ENCODE data around the gene RET. TPM values are rescaled to one million over a fixed set of nuclear protein-coding genes. Genes with fewer than 3 reads are reported as not detected.

RET gene
- total RNA-seq, 1 experiment from 2014 or later: 0.17 TPM

- DNase-seq (ENCODE audit: low read depth): no peak
Observed at GRCh38 chr10:43044448-43044921, 32.4 kb upstream of the RET start.

- no peak for DNase-seq (ENCODE audit: low read depth)
Observed at GRCh38 chr10:43044961-43045621, 31.8 kb upstream of the RET start.

DNA sequence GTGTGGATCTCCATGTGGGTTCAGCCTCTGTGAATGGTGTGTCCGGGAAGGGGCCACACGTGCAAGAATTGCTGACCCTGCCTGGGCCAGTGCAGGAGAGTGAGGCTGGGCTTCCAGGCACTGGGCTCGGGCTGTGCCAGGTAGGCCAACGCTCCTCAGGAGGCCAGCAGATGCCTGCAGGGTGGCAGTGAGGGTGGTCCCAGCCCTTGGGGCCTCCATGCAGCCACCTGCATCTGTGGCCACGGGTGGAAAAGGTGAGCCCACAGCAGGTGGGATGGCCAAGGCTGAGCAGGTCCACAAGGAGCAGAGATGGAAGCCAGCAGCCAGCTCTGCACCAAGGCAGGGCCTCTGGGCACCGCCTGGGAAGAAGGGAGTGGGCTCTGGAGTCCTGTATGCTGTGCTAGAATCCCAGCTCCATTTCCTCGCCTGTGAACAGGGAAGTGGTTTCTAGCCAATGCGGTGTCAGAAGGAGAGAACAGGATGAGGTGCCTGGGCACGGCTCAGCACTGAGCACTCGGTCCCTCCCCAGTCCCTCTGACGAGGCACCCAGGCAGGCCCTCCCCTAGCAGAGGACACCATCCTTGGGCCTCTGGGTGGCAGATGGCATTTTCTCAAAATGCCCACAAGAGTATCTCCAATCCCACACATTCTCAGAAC lies 31.1 kb upstream of the RET start:
- no peak for DNase-seq (ENCODE audit: low read depth)

- DNase-seq (ENCODE audit: low read depth): no peak
Observed at GRCh38 chr10:43046288-43046991, 30.4 kb upstream of the RET start.

DNA sequence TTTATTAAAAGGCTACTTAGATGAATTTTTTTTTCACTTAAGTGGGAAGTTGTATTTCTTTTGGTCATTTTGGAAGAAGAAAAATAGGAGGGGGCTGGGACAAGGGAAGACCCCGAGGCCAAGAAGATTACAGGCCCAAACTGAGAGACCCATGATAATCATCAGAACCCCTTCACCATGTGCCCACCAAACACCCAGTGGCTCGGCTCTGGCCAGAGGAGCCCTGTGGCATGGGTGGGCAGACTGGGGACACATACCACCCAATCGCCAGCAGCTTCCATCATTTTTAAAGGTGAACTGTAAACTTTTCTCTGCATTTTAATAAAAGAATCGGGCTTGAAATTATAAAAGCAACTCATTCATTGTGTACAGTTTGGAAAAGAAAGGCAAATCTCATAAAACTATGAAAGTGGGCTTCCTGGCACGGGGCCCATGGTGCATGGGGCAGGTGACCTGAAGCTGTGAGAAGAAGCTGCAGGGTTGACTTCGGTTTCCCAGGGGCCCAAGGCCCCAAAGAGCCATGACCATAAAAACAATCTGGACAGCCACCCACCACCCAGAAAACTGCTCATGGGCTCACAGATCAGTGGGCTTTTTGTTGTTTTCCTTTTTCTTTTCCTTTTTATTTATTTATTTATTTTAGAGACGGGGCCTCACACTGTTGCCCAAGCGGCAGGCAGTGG lies 29.4 kb upstream of the RET start:
- no peak for DNase-seq (ENCODE audit: low read depth)

DNA sequence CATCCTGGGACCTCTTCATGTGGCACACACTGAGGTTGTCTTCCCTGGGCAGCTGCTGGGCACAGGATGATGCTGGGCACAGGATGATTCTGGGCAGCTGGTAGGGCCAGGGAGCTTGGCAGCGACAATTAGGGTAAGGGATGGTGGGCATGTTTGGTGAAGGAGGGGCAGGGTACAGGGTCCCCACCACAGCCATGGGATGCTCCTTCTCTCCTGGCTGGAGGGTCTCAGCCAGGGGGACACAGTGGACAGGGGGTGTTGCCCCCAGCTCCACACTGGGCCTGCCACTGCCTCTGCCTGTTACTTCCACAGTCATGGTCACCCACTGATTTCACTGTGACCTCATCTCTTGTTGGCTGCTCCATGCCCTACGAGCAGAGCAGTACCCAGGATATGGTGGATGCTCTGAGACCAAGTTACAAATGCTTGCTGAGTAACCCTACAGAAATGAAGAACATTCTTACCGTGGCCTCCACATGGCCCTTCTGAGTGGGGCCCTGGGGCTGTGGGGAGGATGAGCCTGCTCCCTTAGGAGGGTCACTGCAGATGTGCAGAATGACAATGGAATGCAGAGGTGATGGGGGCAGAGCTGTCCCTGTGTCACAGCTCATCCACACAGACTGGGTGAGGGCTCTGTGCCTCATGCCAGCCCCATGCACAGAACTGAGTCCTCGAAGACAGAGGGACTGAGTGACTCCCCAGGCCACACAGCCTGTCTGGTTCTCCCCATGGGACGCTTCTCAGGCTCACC lies 28.4 kb upstream of the RET start:
- no peak for DNase-seq (ENCODE audit: low read depth)

DNA sequence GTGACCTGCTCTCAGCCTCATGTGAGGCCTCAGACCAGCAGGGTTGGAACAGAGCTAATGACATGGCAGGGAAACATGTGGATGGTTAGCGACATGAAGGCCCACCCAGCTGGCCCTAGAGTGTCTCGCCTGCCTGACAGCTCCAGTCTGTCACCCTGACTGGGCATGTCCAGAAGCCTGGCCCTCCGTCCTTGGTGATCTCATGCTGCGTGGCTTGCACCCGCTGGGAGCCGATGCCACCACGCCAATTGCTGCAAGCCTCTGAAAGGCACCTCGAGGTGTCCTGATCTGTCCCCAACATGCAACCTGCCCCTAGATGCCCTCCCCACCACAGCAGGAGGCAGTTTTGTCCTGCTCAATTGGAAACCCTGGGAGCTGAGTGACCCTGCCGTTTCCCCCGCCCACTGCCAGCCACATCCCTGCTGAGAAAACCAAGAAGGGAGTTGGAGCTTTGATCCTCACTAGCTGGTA lies 27.8 kb upstream of the RET start:
- DNase-seq (ENCODE audit: low read depth): no peak

DNA sequence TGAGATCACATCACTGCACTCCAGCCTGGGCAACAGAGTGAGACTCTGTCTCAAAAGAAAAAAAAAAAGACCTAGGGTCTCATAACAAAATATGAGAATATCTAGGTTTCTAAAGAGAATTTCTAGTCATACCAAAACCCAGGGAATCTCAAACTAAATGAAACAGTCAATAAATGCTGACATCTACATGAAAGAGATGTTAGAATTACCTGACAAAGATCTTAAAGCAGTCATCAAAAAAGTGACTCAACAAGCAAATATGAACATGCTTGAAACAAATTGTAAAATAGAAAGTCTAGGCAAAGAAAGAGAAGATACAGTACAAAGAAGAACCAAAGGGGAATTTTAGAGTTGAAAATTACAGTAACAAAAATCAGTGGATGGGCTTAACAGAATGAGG lies 26.9 kb upstream of the RET start:
- no peak for DNase-seq (ENCODE audit: low read depth)

DNA sequence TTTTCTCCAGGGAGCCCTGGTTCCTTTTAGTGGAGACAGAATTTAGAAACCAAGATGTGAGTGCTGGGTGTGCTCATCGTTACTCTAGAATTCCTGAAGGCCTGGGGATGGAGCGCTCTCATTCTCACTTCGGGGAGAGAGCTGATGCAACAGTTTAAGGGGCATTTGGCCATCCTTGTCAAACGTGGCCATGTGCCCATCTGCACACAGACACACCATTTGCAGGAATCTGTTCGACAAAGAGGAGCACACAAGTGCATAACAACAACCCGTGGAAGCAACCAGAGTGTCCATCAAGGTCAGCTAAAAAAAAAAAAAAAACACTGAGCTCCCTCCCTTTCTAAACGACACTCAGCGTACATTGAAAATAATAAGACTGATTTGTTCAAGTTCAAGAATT lies 23.0 kb upstream of the RET start:
- DNase-seq (ENCODE audit: low read depth): no peak

GRCh38 chr10:43054593-43054992 lies 22.3 kb upstream of the RET start:
- no peak for DNase-seq (ENCODE audit: low read depth)

GRCh38 chr10:43055217-43055616 lies 21.7 kb upstream of the RET start:
- no peak for DNase-seq (ENCODE audit: low read depth)

- DNase-seq (ENCODE audit: low read depth): no peak
Observed at GRCh38 chr10:43055991-43056567, 20.8 kb upstream of the RET start.

DNA sequence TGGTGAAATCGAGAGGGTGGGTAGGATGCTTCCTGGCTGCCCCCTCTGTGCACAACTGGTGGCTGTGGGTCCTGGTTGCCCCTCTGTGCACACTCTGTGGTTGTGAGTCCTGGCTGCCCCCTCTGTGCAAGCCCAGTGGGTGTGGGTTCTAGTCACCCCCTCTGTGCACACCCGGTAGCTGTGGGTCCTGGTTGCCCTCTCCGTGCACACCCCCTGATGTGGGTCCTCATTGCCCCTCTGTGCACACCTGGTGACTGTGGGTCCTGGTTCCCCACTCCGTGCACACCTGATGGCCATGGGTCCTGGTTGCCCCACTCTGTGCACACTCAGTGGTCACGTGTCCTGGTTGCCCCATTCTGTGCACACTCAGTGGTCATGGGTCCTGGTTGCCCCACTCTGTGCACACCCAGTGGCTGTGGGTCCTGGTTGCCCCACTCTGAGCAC lies 20.3 kb upstream of the RET start:
- no peak for DNase-seq (ENCODE audit: low read depth)

DNA sequence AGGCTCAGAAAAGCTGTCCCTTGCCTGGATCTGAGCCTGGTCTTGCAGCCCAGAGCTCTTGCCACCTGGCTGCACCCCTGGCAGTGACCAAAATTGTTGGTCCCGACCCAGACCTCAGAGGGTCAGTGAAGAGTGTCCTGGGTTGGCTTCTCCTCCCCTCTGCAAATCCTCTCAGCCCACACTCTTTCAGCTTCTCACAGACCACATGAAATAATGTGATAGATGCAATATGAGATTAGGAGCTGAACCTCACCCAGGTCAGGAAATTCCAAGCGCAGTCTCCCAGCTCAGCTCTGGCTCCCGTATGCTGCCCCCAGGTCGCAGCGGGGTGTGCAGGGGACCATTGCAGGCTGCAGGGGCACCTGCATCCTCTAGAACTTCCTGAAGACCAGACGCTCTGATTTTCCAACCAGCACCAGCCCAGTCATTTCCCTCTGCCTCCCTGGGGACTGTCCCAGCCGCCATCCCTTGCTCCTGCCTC lies 19.6 kb upstream of the RET start:
- no peak for DNase-seq (ENCODE audit: low read depth)

GRCh38 chr10:43057831-43058340 lies 19.0 kb upstream of the RET start:
- DNase-seq (ENCODE audit: low read depth): no peak

GRCh38 chr10:43058716-43059335 lies 18.0 kb upstream of the RET start:
- no peak for DNase-seq (ENCODE audit: low read depth)

DNA sequence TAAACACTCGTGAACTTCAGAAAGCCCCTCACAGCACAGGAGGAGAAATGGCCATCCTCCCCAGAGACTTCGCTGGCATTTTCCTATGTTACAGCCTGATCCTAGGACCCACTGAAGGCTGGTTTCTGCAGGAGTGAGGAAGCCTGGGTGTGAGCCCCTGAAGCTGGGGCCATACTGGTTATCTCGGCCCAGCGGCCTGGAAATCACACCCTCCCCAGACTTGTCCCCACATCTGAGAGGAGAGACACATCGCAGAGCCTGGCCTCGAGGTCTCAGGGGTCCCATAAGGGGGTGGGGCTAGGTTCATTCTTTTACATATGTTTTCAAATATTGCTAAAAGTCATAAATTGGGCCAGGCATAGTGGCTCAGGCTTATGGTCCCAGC lies 17.5 kb upstream of the RET start:
- DNase-seq (ENCODE audit: low read depth): no peak

DNA sequence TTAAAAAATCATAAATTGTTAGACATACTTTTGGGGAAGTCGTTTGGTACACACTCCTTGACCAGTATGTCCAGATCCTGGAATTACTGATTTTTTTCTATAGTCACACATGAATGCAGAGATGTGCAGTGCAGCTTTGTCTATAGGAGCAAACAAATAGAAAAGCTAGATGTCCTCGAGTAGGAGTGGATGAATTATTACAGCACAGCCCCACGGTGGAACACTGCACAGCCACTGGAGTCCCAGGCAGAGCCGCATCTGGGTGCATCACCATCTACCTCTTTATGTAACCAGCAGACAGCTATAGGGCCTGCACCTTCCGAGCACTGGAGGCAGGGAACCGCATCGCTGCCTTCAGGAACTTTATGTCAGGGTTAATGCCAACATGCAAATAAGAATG lies 17.0 kb upstream of the RET start:
- DNase-seq (ENCODE audit: low read depth): no peak

- DNase-seq (ENCODE audit: low read depth): no peak
Observed at GRCh38 chr10:43060291-43060690, 16.6 kb upstream of the RET start.

- DNase-seq (ENCODE audit: low read depth): no peak
Observed at GRCh38 chr10:43061331-43061730, 15.5 kb upstream of the RET start.

Measured in Daoy (cell line).